Glomerular visceral epithelial cell (primary cell): ENCODE measurements around the gene FBXO4.
"Not testable (repeated sequence)": the region's sequence is repeated elsewhere in the genome, so short reads cannot be mapped to it uniquely, and the experiment has no call there.

Experiments used
- DNase-seq: peaks from one replicate; pipeline ENCODE4 v3.0.0-alpha.2; 2016; ENCODE audit errors: extremely low spot score

The FBXO4 gene

DNA sequence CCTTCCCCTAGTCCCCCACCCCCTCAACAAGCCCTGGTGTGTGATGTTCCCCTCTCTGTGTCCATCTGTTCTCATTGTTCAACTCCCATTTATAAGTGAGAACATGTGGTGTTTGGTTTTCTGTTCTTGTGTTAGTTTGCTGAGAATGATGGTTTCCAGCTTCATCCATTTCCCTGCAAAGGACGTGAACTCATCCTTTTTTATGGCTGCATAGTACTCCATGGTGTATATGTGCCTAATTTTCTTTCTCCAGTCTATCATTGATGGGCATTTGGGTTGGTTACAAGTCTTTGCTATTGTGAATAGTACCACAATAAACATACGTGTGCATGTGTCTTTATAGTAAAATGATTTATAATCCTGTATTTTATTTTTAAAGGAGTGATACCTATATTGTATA, 57.8 kb downstream of the FBXO4 start:
- not testable (repeated sequence) for DNase-seq

DNA sequence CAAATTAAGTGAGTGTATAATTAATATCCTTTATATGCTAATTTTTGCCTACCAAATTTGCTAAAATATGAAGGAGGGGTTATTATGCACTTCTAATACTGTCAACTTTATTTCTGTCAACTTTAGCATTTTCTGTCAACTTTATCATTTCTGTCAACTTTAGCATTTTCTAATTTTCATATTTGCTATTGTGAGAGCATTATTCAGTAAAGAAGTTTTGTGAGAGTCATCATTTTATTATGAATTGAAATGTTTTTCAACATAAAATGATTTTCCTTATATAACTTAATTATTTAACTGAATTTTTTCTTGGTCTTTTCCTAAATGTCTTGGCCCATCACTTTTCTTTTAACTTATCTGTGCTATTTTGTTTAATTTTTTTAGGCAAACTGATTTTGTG, 58.2 kb downstream of the FBXO4 start:
- no peak for DNase-seq

GRCh38 chr5:41985945-41986695, 61.0 kb downstream of the FBXO4 start:
- no peak for DNase-seq
